Measurements from ENCODE around the gene FBXO17. TPM values are rescaled to one million over a fixed set of nuclear protein-coding genes. Genes with fewer than 3 reads are reported as not detected.
A peak's percentile ranks its signal among the peaks of the same experiment; 100 is the strongest.

The FBXO17 gene
- total RNA-seq, 3 donors from 2014 or later, result 14.2 to 67.2 (median 28.5) TPM

GRCh38 chr19:38949580-38950367, 25.8 kb downstream of the FBXO17 start:
- intact Hi-C loops (cut with DNase I; ENCODE audit: low total_unique reads), result loop anchor here (5.0 kb wide), 1 partner anchor 173 kb away; no protein-coding TSS in a partner anchor
- no peaks in the 10 kb centered on the region for H3K27me3 ChIP-seq
- peak; percentile 84 to 87 for DNase-seq (ENCODE audit: low spot score in 2 of 2)
- no peaks in the 10 kb centered on the region for H3K9me3 ChIP-seq
- H3K27ac ChIP-seq, result no peak overlapping the region
- H3K4me1 ChIP-seq, result no peaks in the 10 kb centered on the region
- H3K4me3 ChIP-seq, result peak overlapping the region; percentile 2 to 64 (median 47)
- TF ChIP-seq CTCF (IDR thresholded peaks at IDR 0.05), result no peak
- no peak for TF ChIP-seq POLR2AphosphoS5 (IDR thresholded peaks at IDR 0.05)
- no peak for TF ChIP-seq POLR2A (IDR thresholded peaks at IDR 0.05)
- no peaks in the 10 kb centered on the region for H3K36me3 ChIP-seq

- TF ChIP-seq CTCF (IDR thresholded peaks at IDR 0.05) (no peak), POLR2AphosphoS5 (IDR thresholded peaks at IDR 0.05) (no peak), POLR2A (IDR thresholded peaks at IDR 0.05) (no peak)
- DNase-seq (ENCODE audit: low spot score in 2 of 2), result no peak
- Histone ChIP-seq H3K9me3 (no peaks in the 10 kb centered on the region), H3K4me3 (no peak overlapping the region), H3K27ac (no peak overlapping the region), H3K36me3 (no peaks in the 10 kb centered on the region), H3K27me3 (no peaks in the 10 kb centered on the region), H3K4me1 (no peaks in the 10 kb centered on the region)
- intact Hi-C loops (cut with DNase I; ENCODE audit: low total_unique reads), result loop anchor here (5.0 kb wide), 1 partner anchor 176 kb away; no protein-coding TSS in a partner anchor
These were observed 29.1 kb downstream of the FBXO17 start for GRCh38 chr19:38946229-38947010.

GRCh38 chr19:38945562-38946228, 29.8 kb downstream of the FBXO17 start:
- H3K4me1 ChIP-seq, result no peaks in the 10 kb centered on the region
- H3K9me3 ChIP-seq, result no peaks in the 10 kb centered on the region
- no peaks in the 10 kb centered on the region for H3K36me3 ChIP-seq
- H3K27ac ChIP-seq, result no peak overlapping the region
- no peak for TF ChIP-seq POLR2AphosphoS5 (IDR thresholded peaks at IDR 0.05)
- TF ChIP-seq POLR2A (IDR thresholded peaks at IDR 0.05), result no peak
- no peak for TF ChIP-seq CTCF (IDR thresholded peaks at IDR 0.05)
- H3K4me3 ChIP-seq, result no peak overlapping the region
- intact Hi-C loops (cut with DNase I; ENCODE audit: low total_unique reads), result loop anchor here (5.0 kb wide), 1 partner anchor 177 kb away; no protein-coding TSS in a partner anchor
- H3K27me3 ChIP-seq, result no peaks in the 10 kb centered on the region
- DNase-seq (ENCODE audit: low spot score in 2 of 2), result no peak

GRCh38 chr19:38944981-38945506, 30.5 kb downstream of the FBXO17 start:
- DNase-seq (ENCODE audit: low spot score in 2 of 2), result no peak
- Histone ChIP-seq H3K4me3 (no peak overlapping the region), H3K27me3 (no peaks in the 10 kb centered on the region), H3K4me1 (no peaks in the 10 kb centered on the region), H3K27ac (no peak overlapping the region), H3K9me3 (no peaks in the 10 kb centered on the region), H3K36me3 (no peaks in the 10 kb centered on the region)
- intact Hi-C loops (cut with DNase I; ENCODE audit: low total_unique reads), result loop anchor here (5.0 kb wide), 1 partner anchor 177 kb away; no protein-coding TSS in a partner anchor
- TF ChIP-seq POLR2A (IDR thresholded peaks at IDR 0.05) (no peak), POLR2AphosphoS5 (IDR thresholded peaks at IDR 0.05) (no peak), CTCF (IDR thresholded peaks at IDR 0.05) (no peak)
